HG03175 (cell line): ENCODE measurements around the gene PTPRZ1.

Source experiments
- ATAC-seq: cut with Tn5 transposase; IDR thresholded peaks from one replicate; pipeline ENCODE4 v1.9.1; 2021; ENCODE audit warnings: mild to moderate bottlenecking, moderate library complexity; ENCODE audit not compliant: unreplicated experiment

Gene PTPRZ1

DNA sequence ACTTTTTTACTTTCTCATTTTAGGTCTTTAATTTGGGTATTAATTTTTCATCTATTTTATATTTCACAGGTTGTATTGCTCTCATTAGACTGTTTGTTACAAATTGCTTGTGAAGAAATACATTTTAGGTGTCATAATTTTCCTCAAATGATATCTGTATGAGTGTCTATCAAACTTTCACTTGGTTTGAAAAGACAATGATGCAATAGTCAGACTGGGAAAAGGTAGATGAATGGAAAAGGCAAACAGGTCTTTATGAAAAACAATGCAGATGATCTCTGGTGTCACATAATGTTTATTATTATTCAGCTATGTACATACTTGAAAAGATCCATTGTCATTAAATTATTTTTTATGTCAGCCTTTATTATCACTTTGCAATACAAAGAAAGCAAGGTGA, 80.2 kb downstream of the PTPRZ1 start:
- ATAC-seq = no peak

- ATAC-seq = no peak
These were observed 80.6 kb downstream of the PTPRZ1 start for GRCh38 chr7:121953601-121954000.

GRCh38 chr7:121954803-121955202, 81.8 kb downstream of the PTPRZ1 start:
- no peak for ATAC-seq

DNA sequence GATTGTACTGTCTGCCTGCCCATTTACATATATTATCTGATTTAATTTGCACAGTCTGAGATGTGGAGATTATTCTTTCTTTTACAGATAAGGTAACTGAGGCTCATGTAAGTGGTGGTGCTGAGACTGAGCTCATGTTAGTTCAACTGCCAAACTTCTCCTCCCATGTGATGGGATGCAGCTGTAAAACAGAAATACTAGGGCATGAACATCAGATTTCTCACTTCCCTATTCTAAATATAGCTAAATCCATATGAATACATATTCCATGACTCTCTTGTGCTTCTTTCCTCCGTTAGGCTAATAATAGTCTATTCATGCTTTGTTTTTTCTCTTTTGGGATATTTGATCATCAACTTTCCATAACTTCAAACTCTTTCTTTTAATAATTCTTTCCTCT, 84.7 kb downstream of the PTPRZ1 start:
- ATAC-seq = no peak

GRCh38 chr7:121960678-121961077, 87.7 kb downstream of the PTPRZ1 start:
- ATAC-seq = no peak

- no peak for ATAC-seq
These were observed 88.3 kb downstream of the PTPRZ1 start for GRCh38 chr7:121961089-121961867.

DNA sequence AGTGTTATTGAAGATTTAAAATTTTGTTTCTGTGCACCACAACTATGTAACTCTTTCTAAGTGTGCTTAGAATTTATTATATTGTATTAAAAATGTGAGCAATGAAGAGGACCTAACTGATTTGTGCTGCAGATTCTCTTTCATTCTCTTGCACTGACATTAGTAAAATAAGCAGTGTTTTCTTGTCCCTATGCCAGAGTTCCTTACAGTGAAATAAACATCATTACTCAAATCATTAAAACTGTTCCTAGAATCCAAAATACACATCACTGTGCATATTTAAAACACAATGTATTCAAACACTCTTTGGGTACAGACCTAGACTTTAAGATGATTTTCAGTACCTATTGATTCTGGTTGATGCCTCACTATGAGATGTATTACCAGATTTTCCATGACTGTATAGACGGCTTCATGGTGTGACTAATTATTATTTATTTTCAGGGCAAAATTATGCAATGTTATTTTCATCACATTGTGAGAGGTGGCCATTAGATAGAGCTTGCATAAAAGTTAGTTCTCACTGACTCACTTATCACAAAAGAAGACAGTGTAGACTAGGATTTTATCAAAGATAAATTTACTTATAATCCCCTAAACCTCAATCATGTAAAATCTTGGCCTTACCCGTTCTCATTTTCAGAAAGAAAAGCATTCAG, 93.4 kb downstream of the PTPRZ1 start:
- ATAC-seq = no peak

GRCh38 chr7:121966935-121967332, 94.0 kb downstream of the PTPRZ1 start:
- ATAC-seq = no peak

DNA sequence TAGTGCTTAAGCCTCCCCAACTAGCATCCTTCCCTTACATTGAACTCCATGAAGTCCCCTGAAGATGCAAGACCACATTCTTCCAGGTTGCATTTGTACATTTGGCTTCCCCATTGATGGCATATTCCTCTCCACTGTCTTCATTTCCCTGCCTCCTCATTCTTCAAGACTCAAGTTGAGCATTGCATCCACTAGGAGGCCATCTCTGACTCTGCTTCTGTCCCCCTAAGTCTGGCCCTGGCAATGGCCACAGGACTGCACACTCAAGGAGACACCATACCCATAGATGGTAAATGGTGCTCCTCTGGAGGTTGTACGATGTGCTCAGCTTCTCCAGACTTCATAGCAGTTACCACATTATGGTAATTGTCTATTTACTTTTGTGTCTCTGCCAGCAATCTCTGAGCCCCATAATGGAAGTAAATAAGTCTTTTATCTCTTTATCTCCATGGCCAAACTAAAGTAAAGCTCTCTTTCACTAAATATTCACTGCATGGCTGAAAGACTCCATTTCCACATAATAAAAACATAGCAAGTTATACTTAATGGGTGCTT, 112.6 kb downstream of the PTPRZ1 start:
- no peak for ATAC-seq

DNA sequence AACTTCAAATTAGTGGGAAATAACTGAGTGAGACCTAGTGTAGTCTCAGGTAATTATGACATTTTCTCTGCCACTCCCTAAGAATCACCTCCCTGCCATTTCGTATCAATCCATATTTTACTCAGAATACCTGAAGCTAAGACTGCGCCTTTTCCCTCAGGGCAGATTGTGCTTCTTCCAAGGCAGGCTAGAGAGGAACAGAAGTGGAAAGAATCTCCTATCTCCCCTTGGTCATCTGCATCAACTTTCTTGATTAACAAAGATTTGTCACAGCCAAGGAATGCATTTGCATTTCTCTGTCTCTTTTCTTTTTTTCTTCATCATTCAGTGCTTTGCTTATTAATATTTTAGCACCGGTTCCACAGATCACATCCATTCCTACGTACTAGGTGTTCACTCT, 119.1 kb downstream of the PTPRZ1 start:
- ATAC-seq = no peak

DNA sequence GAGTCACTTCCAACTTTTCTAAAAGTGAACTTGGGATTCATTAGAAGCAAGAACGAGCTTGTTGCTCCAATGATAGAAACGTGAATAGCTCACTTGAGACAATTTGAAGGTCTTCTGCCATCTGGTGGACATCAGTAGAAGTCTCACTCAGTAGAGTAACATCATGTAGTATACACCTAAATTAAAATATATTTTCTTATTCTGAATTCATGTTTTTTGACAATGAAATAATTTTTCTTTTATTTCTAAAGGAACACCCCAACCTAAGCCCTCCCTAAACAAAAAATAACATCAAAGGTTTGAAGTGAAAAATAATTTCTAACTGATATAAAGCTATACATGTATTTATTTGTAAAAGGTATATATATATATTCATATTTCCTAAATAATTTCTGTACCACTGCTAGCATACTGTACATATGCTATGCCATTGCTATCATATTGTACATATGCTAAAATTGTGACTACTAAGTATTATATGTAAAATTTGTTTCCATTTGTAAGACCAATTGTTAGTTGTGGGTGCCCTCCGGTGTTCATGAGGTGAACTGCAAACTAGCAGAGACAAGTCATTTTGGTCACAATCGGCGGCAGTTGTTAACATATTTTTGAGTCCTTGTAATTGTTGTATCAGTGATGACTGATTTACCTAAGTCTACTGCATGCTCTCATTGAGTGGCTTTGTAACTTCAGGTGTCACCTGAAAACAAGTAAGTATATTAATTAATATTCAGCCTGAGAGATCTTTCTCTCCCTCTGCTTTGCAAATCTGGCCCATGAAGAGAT, 121.9 kb downstream of the PTPRZ1 start:
- ATAC-seq = peak; percentile 96

- no peak for ATAC-seq
These were observed 133.7 kb downstream of the PTPRZ1 start for GRCh38 chr7:122006687-122007086.

DNA sequence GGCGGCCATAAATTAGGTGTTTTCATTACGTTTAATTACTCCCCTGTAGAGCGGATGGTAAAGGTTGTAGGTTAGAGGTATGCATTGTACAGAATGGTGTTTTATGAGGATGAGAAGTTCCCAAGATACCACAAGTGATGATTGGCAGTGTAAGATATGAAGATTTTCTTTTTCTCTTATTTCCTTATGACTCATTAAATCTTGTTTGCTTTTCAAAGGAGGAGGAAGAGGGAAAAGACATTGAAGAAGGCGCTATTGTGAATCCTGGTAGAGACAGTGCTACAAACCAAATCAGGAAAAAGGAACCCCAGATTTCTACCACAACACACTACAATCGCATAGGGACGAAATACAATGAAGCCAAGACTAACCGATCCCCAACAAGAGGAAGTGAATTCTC, 137.2 kb downstream of the PTPRZ1 start:
- no peak for ATAC-seq

DNA sequence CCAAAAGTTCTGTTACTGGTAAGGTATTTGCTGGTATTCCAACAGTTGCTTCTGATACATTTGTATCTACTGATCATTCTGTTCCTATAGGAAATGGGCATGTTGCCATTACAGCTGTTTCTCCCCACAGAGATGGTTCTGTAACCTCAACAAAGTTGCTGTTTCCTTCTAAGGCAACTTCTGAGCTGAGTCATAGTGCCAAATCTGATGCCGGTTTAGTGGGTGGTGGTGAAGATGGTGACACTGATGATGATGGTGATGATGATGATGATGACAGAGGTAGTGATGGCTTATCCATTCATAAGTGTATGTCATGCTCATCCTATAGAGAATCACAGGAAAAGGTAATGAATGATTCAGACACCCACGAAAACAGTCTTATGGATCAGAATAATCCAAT, 140.1 kb downstream of the PTPRZ1 start:
- peak; percentile 57 for ATAC-seq

GRCh38 chr7:122013630-122014029, 140.7 kb downstream of the PTPRZ1 start:
- ATAC-seq = no peak

DNA sequence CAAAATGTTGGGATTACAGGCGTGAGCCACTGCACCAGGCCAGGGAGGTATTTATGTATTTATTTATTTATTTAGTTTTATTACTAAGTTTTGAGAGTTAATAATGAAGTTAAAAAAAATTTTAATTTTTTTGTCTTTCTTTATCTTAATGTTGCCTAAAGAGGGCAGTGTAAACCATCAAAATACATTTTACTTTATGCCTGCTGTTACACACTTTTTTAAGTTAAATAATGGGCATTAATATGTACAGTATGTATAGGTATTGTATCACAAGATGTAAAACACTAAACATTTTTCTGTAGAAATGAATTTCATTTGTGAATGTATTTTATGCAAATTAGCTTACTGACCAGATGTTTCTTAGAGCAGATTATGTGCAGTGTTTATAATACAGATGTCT, 141.7 kb downstream of the PTPRZ1 start:
- no peak for ATAC-seq

GRCh38 chr7:122018032-122018431, 145.1 kb downstream of the PTPRZ1 start:
- no peak for ATAC-seq

DNA sequence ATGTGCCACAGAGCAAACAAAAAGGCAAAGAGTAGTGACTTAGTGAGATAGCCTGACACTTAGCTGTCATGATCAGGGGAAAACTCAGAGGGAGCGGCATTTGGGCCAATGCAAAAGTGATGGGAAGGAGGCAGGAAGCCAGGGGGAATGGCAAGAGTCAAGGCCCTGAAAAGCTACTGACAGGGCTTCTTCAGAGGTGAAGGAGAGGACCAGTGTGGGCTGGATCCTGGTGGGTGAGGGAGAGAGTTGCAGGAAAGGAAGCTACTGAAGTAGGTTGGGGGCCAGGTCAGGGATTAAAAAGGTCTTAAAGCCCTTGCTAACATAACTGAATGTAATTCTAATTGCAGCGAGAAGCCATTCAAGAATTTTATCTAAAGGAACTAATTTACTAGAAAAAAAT, 154.1 kb downstream of the PTPRZ1 start:
- ATAC-seq = no peak

GRCh38 chr7:122033641-122034040, 160.7 kb downstream of the PTPRZ1 start:
- ATAC-seq = no peak

GRCh38 chr7:122035876-122036275, 162.9 kb downstream of the PTPRZ1 start:
- ATAC-seq = no peak

- no peak for ATAC-seq
These were observed 165.2 kb downstream of the PTPRZ1 start for GRCh38 chr7:122038134-122038533.
